ENCODE measurements around the gene DCUN1D3. TPM values are rescaled to one million over a fixed set of nuclear protein-coding genes. Genes with fewer than 3 reads are reported as not detected.

Gene DCUN1D3
- total RNA-seq, 1 experiment from 2014 or later, result 10.5 TPM

DNA sequence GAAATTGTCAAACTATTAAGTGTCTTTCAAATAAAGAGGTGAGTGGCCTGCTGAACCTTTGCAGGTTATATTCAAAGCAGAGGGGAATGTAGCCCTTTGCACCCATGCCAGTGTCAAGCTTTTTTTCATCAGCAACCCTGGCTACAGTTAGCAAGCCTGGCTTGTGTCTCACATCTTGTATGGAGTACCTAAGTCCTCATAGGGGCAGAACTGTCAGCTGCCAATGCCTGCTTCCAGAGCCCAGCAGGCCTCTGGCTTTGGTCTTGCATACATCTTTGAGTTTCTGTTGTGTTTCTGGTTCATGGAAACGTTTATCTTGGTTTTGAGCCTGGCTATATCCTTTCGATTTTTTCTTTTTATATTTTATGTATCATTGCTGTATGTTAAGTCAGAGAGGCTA is 67.1 kb downstream of the DCUN1D3 start:
- H3K4me2 ChIP-seq (ENCODE audit: low read length), result no peak overlapping the region
- H2AFZ ChIP-seq (ENCODE audit: low read length), result no peak overlapping the region
- TF ChIP-seq, protein P1, sequence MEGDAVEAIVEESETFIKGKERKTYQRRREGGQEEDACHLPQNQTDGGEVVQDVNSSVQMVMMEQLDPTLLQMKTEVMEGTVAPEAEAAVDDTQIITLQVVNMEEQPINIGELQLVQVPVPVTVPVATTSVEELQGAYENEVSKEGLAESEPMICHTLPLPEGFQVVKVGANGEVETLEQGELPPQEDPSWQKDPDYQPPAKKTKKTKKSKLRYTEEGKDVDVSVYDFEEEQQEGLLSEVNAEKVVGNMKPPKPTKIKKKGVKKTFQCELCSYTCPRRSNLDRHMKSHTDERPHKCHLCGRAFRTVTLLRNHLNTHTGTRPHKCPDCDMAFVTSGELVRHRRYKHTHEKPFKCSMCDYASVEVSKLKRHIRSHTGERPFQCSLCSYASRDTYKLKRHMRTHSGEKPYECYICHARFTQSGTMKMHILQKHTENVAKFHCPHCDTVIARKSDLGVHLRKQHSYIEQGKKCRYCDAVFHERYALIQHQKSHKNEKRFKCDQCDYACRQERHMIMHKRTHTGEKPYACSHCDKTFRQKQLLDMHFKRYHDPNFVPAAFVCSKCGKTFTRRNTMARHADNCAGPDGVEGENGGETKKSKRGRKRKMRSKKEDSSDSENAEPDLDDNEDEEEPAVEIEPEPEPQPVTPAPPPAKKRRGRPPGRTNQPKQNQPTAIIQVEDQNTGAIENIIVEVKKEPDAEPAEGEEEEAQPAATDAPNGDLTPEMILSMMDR (conservative IDR thresholded peaks at IDR 0.05; ENCODE audit: low read depth, low read length), result no peak
- TF ChIP-seq EZH2phosphoT487 (IDR thresholded peaks at IDR 0.05; ENCODE audit: borderline replicate concordance, low read length), result no peak
- no peak for TF ChIP-seq EZH2 (IDR thresholded peaks at IDR 0.05; ENCODE audit: low read length, unreplicated experiment)
- CTCF ChIA-PET, result no interaction called here
- no peak overlapping the region for H3K27ac ChIP-seq (ENCODE audit: low read length)
- no TSS peak for BruUV-seq (replicated peaks)
- no peaks in the 10 kb centered on the region for H3K4me1 ChIP-seq (ENCODE audit: insufficient read depth, low read length)
- ATAC-seq (no peak), DNase-seq (no peak)
- H3K36me3 ChIP-seq (ENCODE audit: low read depth, low read length), result peaks cover 12% of the 10 kb centered on the region
- no peaks in the 10 kb centered on the region for H4K20me1 ChIP-seq (ENCODE audit: low read length)
- no peak overlapping the region for H3K4me3 ChIP-seq (ENCODE audit: low read length)
- no peaks in the 10 kb centered on the region for H3K9me3 ChIP-seq (ENCODE audit: low read length)
- POLR2A ChIA-PET (ENCODE audit: unreplicated experiment), result no interaction called here
- intact Hi-C loops (cut with micrococcal nuclease), result no loop called here
- H3K9me2 ChIP-seq (replicated peaks; ENCODE audit: low read length), result no peaks in the 10 kb centered on the region
- H3K79me2 ChIP-seq (ENCODE audit: low read length), result no peaks in the 10 kb centered on the region
- no peaks in the 10 kb centered on the region for H3F3A ChIP-seq (ENCODE audit: low read length, unreplicated experiment)
- no peaks in the 10 kb centered on the region for H3K27me3 ChIP-seq (ENCODE audit: low read length)
- no peak overlapping the region for H3K9ac ChIP-seq (ENCODE audit: low read length)

GRCh38 chr16:20830372-20830771 is 69.8 kb downstream of the DCUN1D3 start:
- peak; percentile 15; the same call in 1 of the 2 replicates for ATAC-seq
- Histone ChIP-seq H2AFZ (ENCODE audit: low read length) (no peak overlapping the region), H4K20me1 (ENCODE audit: low read length) (no peaks in the 10 kb centered on the region), H3K4me2 (ENCODE audit: low read length) (no peak overlapping the region), H3K36me3 (ENCODE audit: low read depth, low read length) (peaks cover 21% of the 10 kb centered on the region), H3F3A (ENCODE audit: low read length, unreplicated experiment) (no peaks in the 10 kb centered on the region), H3K4me1 (ENCODE audit: insufficient read depth, low read length) (no peaks in the 10 kb centered on the region), H3K9me2 (replicated peaks; ENCODE audit: low read length) (no peaks in the 10 kb centered on the region), H3K27ac (ENCODE audit: low read length) (no peak overlapping the region), H3K4me3 (ENCODE audit: low read length) (no peak overlapping the region), H3K27me3 (ENCODE audit: low read length) (no peaks in the 10 kb centered on the region), H3K9ac (ENCODE audit: low read length) (no peak overlapping the region), H3K9me3 (ENCODE audit: low read length) (no peaks in the 10 kb centered on the region), H3K79me2 (ENCODE audit: low read length) (no peaks in the 10 kb centered on the region)
- TF ChIP-seq, protein P1 (conservative IDR thresholded peaks at IDR 0.05; ENCODE audit: low read depth, low read length), result no peak
- TF ChIP-seq EZH2phosphoT487 (IDR thresholded peaks at IDR 0.05; ENCODE audit: borderline replicate concordance, low read length), result no peak
- no peak for DNase-seq
- intact Hi-C loops (cut with micrococcal nuclease), result no loop called here
- BruUV-seq (replicated peaks), result no TSS peak
- ChIA-PET POLR2A (ENCODE audit: unreplicated experiment) (no interaction called here), CTCF (no interaction called here)

DNA sequence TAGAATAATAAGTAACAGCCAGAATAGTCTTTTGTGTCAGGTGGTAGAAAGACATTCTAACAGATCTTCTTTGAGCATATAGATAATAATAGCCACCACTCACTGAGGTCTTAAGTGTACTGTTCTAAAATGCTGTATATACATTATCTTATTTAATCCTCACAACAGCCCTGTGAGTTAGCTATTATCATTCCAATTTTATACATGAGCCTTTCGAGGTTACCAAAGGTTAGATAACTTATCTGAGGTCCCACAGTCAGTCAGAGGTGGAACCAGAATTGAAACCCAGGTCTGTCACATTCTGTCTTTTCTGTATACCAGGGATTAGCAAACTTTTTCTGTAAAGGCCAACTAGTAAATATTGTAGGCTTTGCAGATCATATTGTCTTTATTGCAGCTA is 70.6 kb downstream of the DCUN1D3 start:
- no peaks in the 10 kb centered on the region for H3K9me3 ChIP-seq (ENCODE audit: low read length)
- H4K20me1 ChIP-seq (ENCODE audit: low read length), result no peaks in the 10 kb centered on the region
- no peak overlapping the region for H3K4me2 ChIP-seq (ENCODE audit: low read length)
- POLR2A ChIA-PET (ENCODE audit: unreplicated experiment), result no interaction called here
- no peaks in the 10 kb centered on the region for H3K79me2 ChIP-seq (ENCODE audit: low read length)
- ATAC-seq, result no peak
- no peak overlapping the region for H2AFZ ChIP-seq (ENCODE audit: low read length)
- DNase-seq, result no peak
- intact Hi-C loops (cut with micrococcal nuclease), result no loop called here
- H3K4me1 ChIP-seq (ENCODE audit: insufficient read depth, low read length), result no peaks in the 10 kb centered on the region
- no peaks in the 10 kb centered on the region for H3F3A ChIP-seq (ENCODE audit: low read length, unreplicated experiment)
- no peak overlapping the region for H3K27ac ChIP-seq (ENCODE audit: low read length)
- no TSS peak for BruUV-seq (replicated peaks)
- peaks cover 17% of the 10 kb centered on the region for H3K36me3 ChIP-seq (ENCODE audit: low read depth, low read length)
- H3K9me2 ChIP-seq (replicated peaks; ENCODE audit: low read length), result no peaks in the 10 kb centered on the region
- TF ChIP-seq EZH2 (IDR thresholded peaks at IDR 0.05; ENCODE audit: low read length, unreplicated experiment) (no peak), EZH2phosphoT487 (IDR thresholded peaks at IDR 0.05; ENCODE audit: borderline replicate concordance, low read length) (no peak)
- TF ChIP-seq, protein P1 (conservative IDR thresholded peaks at IDR 0.05; ENCODE audit: low read depth, low read length), result no peak
- H3K27me3 ChIP-seq (ENCODE audit: low read length), result no peaks in the 10 kb centered on the region
- no peak overlapping the region for H3K9ac ChIP-seq (ENCODE audit: low read length)
- H3K4me3 ChIP-seq (ENCODE audit: low read length), result no peak overlapping the region
- CTCF ChIA-PET, result no interaction called here

Data from PC-3 (cell line).